ENCODE results near the gene TEX12.

DNA sequence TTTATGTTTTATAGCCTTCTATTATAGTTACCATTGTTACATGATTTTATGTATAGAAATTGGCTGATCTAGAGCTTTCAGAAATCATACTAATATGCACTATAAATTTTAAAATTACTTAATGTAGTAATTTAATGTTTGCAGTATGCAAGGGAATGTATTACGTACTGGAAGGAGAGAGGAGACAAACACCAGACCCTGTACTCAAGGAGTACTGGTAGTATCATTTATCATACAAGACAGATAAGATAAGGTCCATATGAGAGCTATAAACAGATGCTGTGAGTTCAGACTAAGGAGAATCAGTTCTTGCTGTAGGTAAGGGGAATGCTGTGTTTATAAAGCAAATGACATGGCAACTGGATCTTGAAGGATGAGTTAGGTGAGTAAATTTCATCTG lies 8.9 kb downstream of the TEX12 start:
- TF ChIP-seq FOXP2 (optimal IDR thresholded peaks at IDR 0.05; ENCODE audit: borderline replicate concordance, extremely low read depth, extremely low read length, insufficient read depth), result no peak
- TF ChIP-seq TAF1 (IDR thresholded peaks at IDR 0.05; ENCODE audit: borderline replicate concordance, insufficient read depth, low read length), result no peak
- TF ChIP-seq, protein P1, sequence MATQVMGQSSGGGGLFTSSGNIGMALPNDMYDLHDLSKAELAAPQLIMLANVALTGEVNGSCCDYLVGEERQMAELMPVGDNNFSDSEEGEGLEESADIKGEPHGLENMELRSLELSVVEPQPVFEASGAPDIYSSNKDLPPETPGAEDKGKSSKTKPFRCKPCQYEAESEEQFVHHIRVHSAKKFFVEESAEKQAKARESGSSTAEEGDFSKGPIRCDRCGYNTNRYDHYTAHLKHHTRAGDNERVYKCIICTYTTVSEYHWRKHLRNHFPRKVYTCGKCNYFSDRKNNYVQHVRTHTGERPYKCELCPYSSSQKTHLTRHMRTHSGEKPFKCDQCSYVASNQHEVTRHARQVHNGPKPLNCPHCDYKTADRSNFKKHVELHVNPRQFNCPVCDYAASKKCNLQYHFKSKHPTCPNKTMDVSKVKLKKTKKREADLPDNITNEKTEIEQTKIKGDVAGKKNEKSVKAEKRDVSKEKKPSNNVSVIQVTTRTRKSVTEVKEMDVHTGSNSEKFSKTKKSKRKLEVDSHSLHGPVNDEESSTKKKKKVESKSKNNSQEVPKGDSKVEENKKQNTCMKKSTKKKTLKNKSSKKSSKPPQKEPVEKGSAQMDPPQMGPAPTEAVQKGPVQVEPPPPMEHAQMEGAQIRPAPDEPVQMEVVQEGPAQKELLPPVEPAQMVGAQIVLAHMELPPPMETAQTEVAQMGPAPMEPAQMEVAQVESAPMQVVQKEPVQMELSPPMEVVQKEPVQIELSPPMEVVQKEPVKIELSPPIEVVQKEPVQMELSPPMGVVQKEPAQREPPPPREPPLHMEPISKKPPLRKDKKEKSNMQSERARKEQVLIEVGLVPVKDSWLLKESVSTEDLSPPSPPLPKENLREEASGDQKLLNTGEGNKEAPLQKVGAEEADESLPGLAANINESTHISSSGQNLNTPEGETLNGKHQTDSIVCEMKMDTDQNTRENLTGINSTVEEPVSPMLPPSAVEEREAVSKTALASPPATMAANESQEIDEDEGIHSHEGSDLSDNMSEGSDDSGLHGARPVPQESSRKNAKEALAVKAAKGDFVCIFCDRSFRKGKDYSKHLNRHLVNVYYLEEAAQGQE (IDR thresholded peaks at IDR 0.05; ENCODE audit: insufficient read depth in 1 of 2, low read depth in 2 of 2, low read length in 2 of 2), result no peak
- no peak for TF ChIP-seq POLR2AphosphoS5 (IDR thresholded peaks at IDR 0.05; ENCODE audit: low read depth, low read length)
- no peak for TF ChIP-seq SIN3A (IDR thresholded peaks at IDR 0.05; ENCODE audit: borderline replicate concordance, insufficient read depth, low read length)

All from PFSK-1 (cell line).